Immature natural killer cell (primary cell): ENCODE measurements around the gene BAG3. TPM values are rescaled to one million over a fixed set of nuclear protein-coding genes. Genes with fewer than 3 reads are reported as not detected.

Experiments
- DNase-seq, 3 donors: peaks; one replicate each; pipeline ENCODE4 v3.0.0; 2022; ENCODE audit warnings: mixed read lengths in 1 of 3
- H3K27ac Mint-ChIP-seq, 6 donors: one replicate each; pipeline ENCODE4 v1.8.0; 2020; ENCODE audit warnings: mixed read lengths in 6 of 6, mild to moderate bottlenecking in 5 of 6, inconsistent platforms in 4 of 6, moderate library complexity in 3 of 6
- H3K27me3 Mint-ChIP-seq, 3 donors: one replicate each; pipeline ENCODE4 v1.8.0; 2020 to 2021; ENCODE audit warnings: low read depth in 3 of 3, mild to moderate bottlenecking in 3 of 3, mixed read lengths in 3 of 3, moderate library complexity in 3 of 3, inconsistent platforms in 1 of 3
- H3K36me3 Mint-ChIP-seq, 3 donors: one replicate each; pipeline ENCODE4 v1.8.0; 2020; ENCODE audit warnings: mixed read lengths in 3 of 3, inconsistent platforms in 2 of 3, mild to moderate bottlenecking in 2 of 3
- H3K4me1 Mint-ChIP-seq, 2 donors: one replicate each; pipeline ENCODE4 v1.8.0; 2020; ENCODE audit warnings: inconsistent platforms in 2 of 2, mild to moderate bottlenecking in 2 of 2, mixed read lengths in 2 of 2, moderate library complexity in 1 of 2
- H3K4me3 Mint-ChIP-seq, 5 donors: one replicate each; pipeline ENCODE4 v1.8.0; 2020; ENCODE audit warnings: mild to moderate bottlenecking in 5 of 5, mixed read lengths in 5 of 5, inconsistent platforms in 3 of 5, moderate library complexity in 3 of 5
- H3K9me3 Mint-ChIP-seq, 6 donors: one replicate each; pipeline ENCODE4 v1.8.0; 2020; ENCODE audit warnings: mild to moderate bottlenecking in 6 of 6, mixed read lengths in 6 of 6, inconsistent platforms in 4 of 6, moderate library complexity in 3 of 6
- polyA plus RNA-seq, 3 donors: library from polyadenylated mRNA; unstranded; fragments of 300-500 nt; fragmentation: Illumina TruSeq; gene quantifications; one replicate each; pipeline ENCODE4 v1.2.3, GENCODE V29; 2021

Gene BAG3
- polyA plus RNA-seq, 3 donors from 2014 or later = 0.57 to 3.1 (median 2.2) TPM

- Mint-ChIP-seq H3K4me3 (no peak overlapping the region), H3K9me3 (no peaks in the 10 kb centered on the region), H3K36me3 (peaks cover 0 to 3% (median 0%) of the 10 kb centered on the region in 3 donors), H3K4me1 (peaks cover 0 to 2% of the 10 kb centered on the region in 2 donors), H3K27ac (no peak overlapping the region), H3K27me3 (no peaks in the 10 kb centered on the region)
- no peak for DNase-seq
These were observed 14.9 kb downstream of the BAG3 start for GRCh38 chr10:119665901-119666708.

DNA sequence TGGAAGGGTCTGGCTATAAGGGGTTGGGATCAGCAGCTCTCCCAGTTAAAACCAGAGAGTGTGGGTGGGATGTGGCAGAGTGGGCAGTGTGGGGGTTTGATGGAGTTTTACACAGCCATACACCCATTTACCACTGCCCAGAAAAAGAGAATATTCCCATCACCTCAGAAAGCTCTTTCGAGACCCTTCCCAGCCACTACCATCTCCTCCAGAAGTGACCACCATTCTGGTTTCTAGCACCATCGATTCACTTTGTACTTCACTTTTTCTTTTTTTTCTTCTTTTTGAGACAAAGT is 15.5 kb downstream of the BAG3 start:
- H3K27ac Mint-ChIP-seq = peak overlapping the region in 1 of 6 donors; percentile 72
- H3K4me3 Mint-ChIP-seq = no peak overlapping the region
- no peak for DNase-seq
- H3K27me3 Mint-ChIP-seq = peaks cover 0 to 1% (median 0%) of the 10 kb centered on the region in 3 donors
- H3K36me3 Mint-ChIP-seq = peaks cover 0 to 3% (median 0%) of the 10 kb centered on the region in 3 donors
- H3K9me3 Mint-ChIP-seq = no peaks in the 10 kb centered on the region
- peaks cover 0 to 2% of the 10 kb centered on the region in 2 donors for H3K4me1 Mint-ChIP-seq

GRCh38 chr10:119667562-119668328 is 16.6 kb downstream of the BAG3 start:
- peaks cover 0 to 2% (median 0%) of the 10 kb centered on the region in 3 donors for H3K27me3 Mint-ChIP-seq
- no peak overlapping the region for H3K4me3 Mint-ChIP-seq
- no peak overlapping the region for H3K27ac Mint-ChIP-seq
- H3K36me3 Mint-ChIP-seq = peaks cover 0 to 5% (median 2%) of the 10 kb centered on the region in 3 donors
- H3K4me1 Mint-ChIP-seq = peaks cover 0 to 2% of the 10 kb centered on the region in 2 donors
- DNase-seq = no peak
- H3K9me3 Mint-ChIP-seq = no peaks in the 10 kb centered on the region

DNA sequence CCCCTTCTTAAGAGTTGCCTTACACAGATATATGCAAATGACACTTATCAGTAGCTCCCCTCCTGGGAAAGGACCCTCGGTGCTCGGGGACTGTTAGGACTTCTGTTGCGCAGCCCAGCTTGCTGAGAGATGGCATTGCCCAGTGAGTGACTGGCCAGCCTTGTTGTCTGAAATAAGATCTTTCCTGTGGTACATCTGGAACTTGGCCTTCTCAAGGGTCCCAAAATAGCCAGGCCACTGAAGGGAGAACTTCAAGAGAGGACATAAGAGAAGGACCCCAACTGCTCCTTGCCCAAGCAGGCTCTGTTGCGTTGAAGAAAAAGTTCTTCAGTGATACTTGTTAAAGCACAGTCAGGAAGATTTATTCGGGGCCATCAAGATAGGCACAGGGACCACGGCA is 17.3 kb downstream of the BAG3 start:
- peaks cover 0 to 4% (median 0%) of the 10 kb centered on the region in 3 donors for H3K27me3 Mint-ChIP-seq
- H3K9me3 Mint-ChIP-seq = no peaks in the 10 kb centered on the region
- DNase-seq = no peak
- H3K4me1 Mint-ChIP-seq = peaks cover 0 to 2% of the 10 kb centered on the region in 2 donors
- no peak overlapping the region for H3K4me3 Mint-ChIP-seq
- H3K36me3 Mint-ChIP-seq = peaks cover 5 to 10% (median 8%) of the 10 kb centered on the region in 3 donors
- no peak overlapping the region for H3K27ac Mint-ChIP-seq

DNA sequence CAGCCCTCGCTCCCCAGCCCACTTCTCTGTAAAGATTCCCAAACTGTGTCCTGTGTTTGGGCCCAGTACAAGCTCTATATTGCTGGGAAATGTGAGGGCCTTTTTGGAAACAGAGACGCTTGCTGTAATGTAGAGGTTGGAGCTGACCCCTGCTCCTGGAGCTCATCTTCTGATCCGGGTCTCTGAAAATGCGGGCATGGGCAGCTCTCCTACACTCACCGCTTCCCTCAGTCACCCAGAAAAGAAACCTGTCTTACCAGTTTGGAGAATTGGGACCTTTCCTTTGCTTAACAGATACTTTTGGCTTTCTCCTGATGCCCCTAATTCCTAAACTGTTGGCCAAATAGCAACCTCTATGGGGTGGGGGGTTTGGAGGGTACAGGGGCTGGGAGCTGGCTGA is 18.2 kb downstream of the BAG3 start:
- no peak overlapping the region for H3K27ac Mint-ChIP-seq
- H3K4me3 Mint-ChIP-seq = no peak overlapping the region

GRCh38 chr10:119669975-119670640 is 18.9 kb downstream of the BAG3 start:
- no peaks in the 10 kb centered on the region for H3K4me1 Mint-ChIP-seq
- H3K9me3 Mint-ChIP-seq = no peaks in the 10 kb centered on the region
- no peak overlapping the region for H3K4me3 Mint-ChIP-seq
- peaks cover 5 to 19% (median 10%) of the 10 kb centered on the region in 3 donors for H3K36me3 Mint-ChIP-seq
- peaks cover 0 to 4% (median 1%) of the 10 kb centered on the region in 3 donors for H3K27me3 Mint-ChIP-seq
- no peak overlapping the region for H3K27ac Mint-ChIP-seq
- no peak for DNase-seq

More for the DNA sequence above, 18.2 kb downstream of the BAG3 start:
- DNase-seq = no peak
- Mint-ChIP-seq H3K9me3 (no peaks in the 10 kb centered on the region), H3K27me3 (peaks cover 0 to 4% (median 1%) of the 10 kb centered on the region in 3 donors), H3K36me3 (peaks cover 5 to 16% (median 10%) of the 10 kb centered on the region in 3 donors), H3K4me1 (no peaks in the 10 kb centered on the region)

GRCh38 chr10:119670717-119671116 is 19.5 kb downstream of the BAG3 start:
- no peak for DNase-seq
- H3K36me3 Mint-ChIP-seq = peaks cover 5 to 19% (median 10%) of the 10 kb centered on the region in 3 donors
- H3K4me3 Mint-ChIP-seq = no peak overlapping the region
- peaks cover 0 to 4% (median 1%) of the 10 kb centered on the region in 3 donors for H3K27me3 Mint-ChIP-seq
- no peak overlapping the region for H3K27ac Mint-ChIP-seq
- H3K9me3 Mint-ChIP-seq = no peaks in the 10 kb centered on the region
- no peaks in the 10 kb centered on the region for H3K4me1 Mint-ChIP-seq

DNA sequence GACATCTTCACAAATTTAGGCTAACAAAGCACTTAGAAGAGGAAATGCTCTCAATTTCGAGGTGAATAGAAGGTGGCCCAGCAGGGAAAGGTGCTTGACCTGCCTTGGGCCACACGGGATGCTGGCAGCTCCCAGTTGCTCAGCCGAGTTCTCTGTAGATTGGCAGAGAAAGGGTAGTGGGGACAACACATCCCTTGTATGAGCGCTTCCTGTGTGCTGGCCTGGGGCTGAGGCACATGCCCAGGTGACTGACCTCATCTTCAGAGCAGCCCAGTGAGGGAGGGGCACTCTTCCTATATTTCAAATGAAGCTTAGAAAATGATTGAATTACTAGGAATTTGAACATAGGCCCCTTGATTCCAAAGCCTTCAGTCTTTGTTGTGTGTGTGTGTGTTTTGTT is 20.2 kb downstream of the BAG3 start:
- peaks cover 0 to 4% (median 1%) of the 10 kb centered on the region in 3 donors for H3K27me3 Mint-ChIP-seq
- no peaks in the 10 kb centered on the region for H3K9me3 Mint-ChIP-seq
- H3K4me1 Mint-ChIP-seq = no peaks in the 10 kb centered on the region
- no peak overlapping the region for H3K4me3 Mint-ChIP-seq
- peaks cover 5 to 19% (median 10%) of the 10 kb centered on the region in 3 donors for H3K36me3 Mint-ChIP-seq
- DNase-seq = no peak
- no peak overlapping the region for H3K27ac Mint-ChIP-seq

DNA sequence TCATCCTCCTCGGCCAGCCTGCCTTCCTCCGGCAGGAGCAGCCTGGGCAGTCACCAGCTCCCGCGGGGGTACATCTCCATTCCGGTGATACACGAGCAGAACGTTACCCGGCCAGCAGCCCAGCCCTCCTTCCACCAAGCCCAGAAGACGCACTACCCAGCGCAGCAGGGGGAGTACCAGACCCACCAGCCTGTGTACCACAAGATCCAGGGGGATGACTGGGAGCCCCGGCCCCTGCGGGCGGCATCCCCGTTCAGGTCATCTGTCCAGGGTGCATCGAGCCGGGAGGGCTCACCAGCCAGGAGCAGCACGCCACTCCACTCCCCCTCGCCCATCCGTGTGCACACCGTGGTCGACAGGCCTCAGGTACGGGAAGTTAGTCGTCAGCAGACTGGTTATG is 21.1 kb downstream of the BAG3 start:
- no peak for DNase-seq
- peaks cover 7 to 25% (median 9%) of the 10 kb centered on the region in 3 donors for H3K36me3 Mint-ChIP-seq
- H3K27me3 Mint-ChIP-seq = peaks cover 1 to 7% (median 2%) of the 10 kb centered on the region in 3 donors
- no peaks in the 10 kb centered on the region for H3K9me3 Mint-ChIP-seq
- H3K4me3 Mint-ChIP-seq = no peak overlapping the region
- no peak overlapping the region for H3K27ac Mint-ChIP-seq
- no peaks in the 10 kb centered on the region for H3K4me1 Mint-ChIP-seq

- Mint-ChIP-seq H3K36me3 (peaks cover 7 to 27% (median 9%) of the 10 kb centered on the region in 3 donors), H3K27ac (no peak overlapping the region), H3K9me3 (no peaks in the 10 kb centered on the region), H3K27me3 (peaks cover 1 to 7% (median 2%) of the 10 kb centered on the region in 3 donors), H3K4me1 (no peaks in the 10 kb centered on the region), H3K4me3 (no peak overlapping the region)
- DNase-seq = no peak
These were observed 22.1 kb downstream of the BAG3 start for GRCh38 chr10:119673271-119673670.

GRCh38 chr10:119675483-119676170 is 24.4 kb downstream of the BAG3 start:
- peaks cover 7 to 27% (median 9%) of the 10 kb centered on the region in 3 donors for H3K36me3 Mint-ChIP-seq
- H3K4me3 Mint-ChIP-seq = no peak overlapping the region
- H3K27ac Mint-ChIP-seq = no peak overlapping the region
- H3K9me3 Mint-ChIP-seq = no peaks in the 10 kb centered on the region
- no peaks in the 10 kb centered on the region for H3K4me1 Mint-ChIP-seq
- DNase-seq = no peak
- peaks cover 2 to 7% (median 4%) of the 10 kb centered on the region in 3 donors for H3K27me3 Mint-ChIP-seq

DNA sequence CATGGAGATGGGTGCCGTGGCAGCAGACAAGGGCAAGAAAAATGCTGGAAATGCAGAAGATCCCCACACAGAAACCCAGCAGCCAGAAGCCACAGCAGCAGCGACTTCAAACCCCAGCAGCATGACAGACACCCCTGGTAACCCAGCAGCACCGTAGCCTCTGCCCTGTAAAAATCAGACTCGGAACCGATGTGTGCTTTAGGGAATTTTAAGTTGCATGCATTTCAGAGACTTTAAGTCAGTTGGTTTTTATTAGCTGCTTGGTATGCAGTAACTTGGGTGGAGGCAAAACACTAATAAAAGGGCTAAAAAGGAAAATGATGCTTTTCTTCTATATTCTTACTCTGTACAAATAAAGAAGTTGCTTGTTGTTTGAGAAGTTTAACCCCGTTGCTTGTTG is 25.9 kb downstream of the BAG3 start:
- DNase-seq = no peak
- Mint-ChIP-seq H3K27ac (peak overlapping the region in 1 of 6 donors; percentile 8), H3K36me3 (peaks cover 7 to 27% (median 9%) of the 10 kb centered on the region in 3 donors), H3K9me3 (no peaks in the 10 kb centered on the region), H3K27me3 (peaks cover 4 to 7% (median 5%) of the 10 kb centered on the region in 3 donors), H3K4me3 (no peak overlapping the region), H3K4me1 (no peaks in the 10 kb centered on the region)
